ENCODE measurements around the gene DENND1A.
"Not testable (repeated sequence)": the region's sequence is repeated elsewhere in the genome, so short reads cannot be mapped to it uniquely, and the experiment has no call there.

Gene DENND1A

GRCh38 chr9:123946101-123946821, 16.3 kb upstream of the DENND1A start:
- DNase-seq: no peak

GRCh38 chr9:123945532-123945931, 15.6 kb upstream of the DENND1A start:
- no peak for DNase-seq

DNA sequence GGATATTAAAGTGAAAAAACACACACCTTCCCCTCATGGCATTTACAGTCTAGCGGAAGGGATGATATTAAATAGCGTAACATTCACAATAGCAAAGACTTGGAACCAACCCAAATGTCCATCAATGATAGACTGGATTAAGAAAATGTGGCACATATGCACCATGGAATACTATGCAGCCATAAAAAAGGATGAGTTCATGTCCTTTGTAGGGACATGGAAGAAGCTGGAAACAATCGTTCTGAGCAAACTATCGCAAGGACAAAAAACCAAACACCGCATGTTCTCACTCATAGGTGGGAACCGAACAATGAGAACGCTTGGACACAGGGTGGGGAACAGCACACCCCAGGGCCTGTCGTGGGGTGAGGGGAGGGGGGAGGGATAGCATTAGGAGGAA, 14.5 kb upstream of the DENND1A start:
- not testable (repeated sequence) for DNase-seq

DNA sequence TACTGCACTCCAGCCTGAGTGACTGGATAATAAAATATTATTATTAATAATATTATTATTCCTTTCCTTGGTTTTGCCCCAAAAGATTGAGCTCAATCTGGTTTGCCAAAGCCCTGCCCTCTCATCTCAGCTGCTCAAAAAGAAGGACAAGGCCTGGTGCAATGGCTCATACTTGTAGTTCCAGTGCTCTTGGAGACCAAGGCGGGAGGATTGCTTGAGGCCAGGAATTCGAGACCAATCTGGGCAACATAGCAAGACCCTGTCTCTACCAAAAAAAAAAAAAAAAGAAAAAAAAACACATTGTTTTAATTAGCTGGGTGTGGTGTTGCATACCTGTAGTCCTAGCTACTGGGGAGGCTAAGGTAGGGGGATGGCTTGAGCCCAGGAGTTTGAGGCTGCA, 13.7 kb upstream of the DENND1A start:
- no peak for DNase-seq

DNA sequence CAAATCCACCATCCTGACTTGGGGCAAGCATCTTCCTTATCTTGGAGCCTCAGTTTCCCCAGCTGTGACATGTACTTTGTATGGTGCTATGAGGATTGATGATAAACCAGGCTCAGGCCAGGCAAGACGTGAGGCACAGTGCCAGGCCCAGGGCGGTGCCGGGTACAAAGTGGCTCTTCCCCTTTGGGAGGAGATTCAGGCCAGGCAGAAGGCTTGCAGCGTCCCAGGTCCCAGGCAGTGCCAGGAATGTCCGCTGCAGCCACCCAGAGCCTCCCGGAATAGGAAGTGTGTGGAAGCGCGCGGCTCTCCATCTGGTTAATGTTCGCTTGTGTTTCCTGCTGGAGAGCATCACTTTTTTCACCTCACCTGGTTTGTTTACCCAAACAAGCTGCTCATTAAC, 12.6 kb upstream of the DENND1A start:
- DNase-seq: no peak

DNA sequence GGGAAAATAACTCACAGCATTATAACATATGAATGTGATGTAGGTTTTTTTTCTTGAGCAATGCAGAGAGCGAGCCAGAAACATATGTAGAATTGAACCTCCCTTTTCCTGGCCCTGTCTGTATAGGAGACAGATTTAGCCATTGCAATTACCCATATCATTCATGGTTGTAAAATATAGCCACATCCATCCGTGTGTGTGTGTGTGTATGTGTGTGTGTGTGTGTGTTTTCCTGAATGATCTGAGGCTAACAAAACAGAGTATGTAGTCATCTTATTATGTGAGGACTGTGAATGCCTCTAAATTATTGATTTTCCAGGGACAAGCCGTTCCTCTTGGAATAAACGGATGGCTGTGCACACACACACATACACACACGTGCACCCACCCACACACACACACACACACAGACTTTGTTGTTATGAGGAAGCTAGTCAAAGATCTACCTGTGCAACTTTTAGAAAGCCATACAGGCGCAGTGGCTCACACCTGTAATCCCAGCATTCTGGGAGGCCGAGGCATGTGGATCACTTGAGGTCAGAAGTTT, 11.7 kb upstream of the DENND1A start:
- no peak for DNase-seq

- no peak for DNase-seq
Measured at GRCh38 chr9:123940721-123941523, 11.0 kb upstream of the DENND1A start.

GRCh38 chr9:123938401-123938800, 8.5 kb upstream of the DENND1A start:
- no peak for DNase-seq

DNA sequence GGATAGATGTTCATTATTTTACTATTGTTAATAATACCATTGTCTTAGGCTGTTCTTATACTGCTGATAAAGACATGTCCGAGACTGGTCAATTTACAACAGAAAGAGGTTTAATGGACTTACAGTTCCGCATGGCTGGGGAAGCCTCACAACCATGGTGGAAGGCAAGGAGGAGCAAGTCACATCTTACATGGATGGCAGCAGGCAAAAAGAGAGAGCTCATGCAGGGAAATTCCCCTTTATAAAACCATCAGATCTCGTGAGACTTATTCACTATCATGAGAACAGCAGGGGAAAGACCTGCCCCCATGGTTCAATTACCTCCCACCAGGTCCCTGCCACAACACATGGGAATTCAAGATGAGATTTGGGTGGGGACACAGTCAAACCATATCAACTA, 6.6 kb upstream of the DENND1A start:
- not testable (repeated sequence) for DNase-seq

GRCh38 chr9:123933440-123934212, 3.7 kb upstream of the DENND1A start:
- no peak for DNase-seq

- DNase-seq: no peak
Measured at GRCh38 chr9:123929177-123929869, 603 bp downstream of the DENND1A start.

- no peak for DNase-seq
Measured at GRCh38 chr9:123928533-123929176, 1.3 kb downstream of the DENND1A start.

GRCh38 chr9:123927625-123928532, 2.0 kb downstream of the DENND1A start:
- no peak for DNase-seq

DNA sequence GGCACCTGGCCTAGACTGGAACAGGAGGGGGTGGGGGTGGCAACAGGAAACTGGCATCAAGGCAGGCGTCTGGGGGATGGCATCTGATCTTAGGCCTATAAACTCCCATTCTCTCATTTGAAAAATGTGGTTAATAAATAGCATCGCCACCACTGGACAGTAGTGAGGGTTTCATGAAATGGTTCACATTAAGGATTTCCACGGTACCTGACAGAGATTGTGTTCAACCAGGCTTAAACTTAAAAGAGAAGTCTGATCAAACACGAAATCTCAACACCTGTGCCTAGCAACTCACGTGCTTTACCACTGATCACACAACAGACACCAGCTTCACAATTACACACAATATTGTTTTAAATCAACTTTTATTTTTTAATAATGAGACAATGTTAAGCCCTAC, 3.0 kb downstream of the DENND1A start:
- DNase-seq: no peak

DNA sequence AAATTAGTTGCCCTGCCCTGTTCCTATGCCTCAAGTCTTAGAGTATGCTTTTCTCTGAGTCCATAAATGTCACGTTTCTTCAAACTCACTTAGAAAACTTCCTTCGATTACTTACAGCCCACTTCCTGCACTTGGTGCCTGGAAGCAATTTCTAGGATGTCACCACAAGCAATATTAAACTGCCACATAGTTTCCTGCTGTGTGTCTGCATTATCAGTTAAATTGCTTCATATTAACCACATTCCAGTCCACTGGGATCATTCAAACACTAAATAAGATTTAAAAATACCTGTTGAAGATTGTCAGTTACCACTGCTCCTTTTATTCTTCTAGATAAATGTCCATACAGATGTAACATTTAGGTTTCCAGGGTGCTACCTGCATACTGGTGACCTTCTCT, 4.1 kb downstream of the DENND1A start:
- no peak for DNase-seq

DNA sequence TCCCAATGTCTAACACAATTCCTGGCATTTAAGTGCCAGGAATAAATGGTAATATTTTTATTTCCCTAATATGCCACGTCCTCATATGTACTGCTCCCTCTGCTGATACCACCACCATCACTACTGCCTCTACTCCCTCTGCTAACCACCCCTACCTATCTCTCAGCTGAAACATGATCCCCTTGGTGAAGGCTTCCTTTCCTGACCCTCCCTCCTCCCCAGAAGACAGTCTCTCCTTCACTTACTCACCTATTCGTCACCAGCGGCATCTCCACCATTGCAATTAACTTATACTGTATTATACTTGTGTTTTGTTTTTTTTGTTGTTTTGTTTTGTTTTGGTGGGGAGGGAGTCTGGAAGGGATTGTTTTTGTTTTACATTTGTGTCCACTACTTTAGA, 4.8 kb downstream of the DENND1A start:
- DNase-seq: no peak

DNA sequence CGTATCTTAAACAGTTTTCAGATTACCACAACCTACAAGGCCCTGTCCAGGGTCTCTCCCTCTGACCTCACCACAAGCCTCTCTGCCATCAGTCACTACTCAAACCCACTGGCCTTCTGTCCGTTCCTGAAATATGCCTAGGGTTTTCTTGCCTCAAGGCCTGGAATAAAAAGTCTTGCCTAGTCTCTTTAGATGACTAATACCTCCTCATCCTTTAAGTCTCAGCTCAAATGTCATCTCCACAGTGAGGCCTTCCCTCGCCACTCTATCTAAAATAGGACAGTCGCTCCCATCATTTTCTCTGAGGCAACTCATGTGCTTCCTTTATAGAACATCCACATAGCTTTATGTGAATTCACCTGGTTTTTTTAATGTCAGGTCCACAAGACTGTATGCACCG, 5.2 kb downstream of the DENND1A start:
- no peak for DNase-seq

- DNase-seq: no peak
Measured at GRCh38 chr9:123923884-123924283, 6.0 kb downstream of the DENND1A start.

GRCh38 chr9:123923377-123923776, 6.5 kb downstream of the DENND1A start:
- no peak for DNase-seq

DNA sequence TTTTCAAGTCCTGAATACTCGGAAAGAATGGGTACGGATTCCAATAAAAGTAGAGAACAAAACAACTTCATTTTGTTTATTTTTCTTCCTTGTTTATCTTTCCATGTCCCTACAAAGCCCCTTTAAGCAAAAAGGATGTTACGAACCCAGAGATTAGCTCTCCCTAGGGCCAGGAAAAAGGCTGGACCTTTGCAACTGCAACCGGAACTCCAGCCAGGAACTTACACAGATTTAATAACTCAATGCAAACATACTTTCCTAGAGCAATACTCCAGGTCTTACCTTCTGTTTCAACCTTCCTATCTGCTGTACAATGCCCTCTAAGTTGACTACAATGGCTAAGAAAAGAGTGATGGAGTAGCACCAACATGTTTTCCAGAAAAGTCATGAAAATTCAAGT, 7.0 kb downstream of the DENND1A start:
- no peak for DNase-seq

- no peak for DNase-seq
Measured at GRCh38 chr9:123922431-123922830, 7.5 kb downstream of the DENND1A start.

All from CD4-positive, alpha-beta T cell treated with Interleukin-12 subunit alpha and Interleukin-12 subunit beta, for 1 hour (primary cell).